Ectodermal cell (in vitro differentiated cells): ENCODE measurements around the gene KIF25.

Source experiments
- H3K27ac ChIP-seq: 2 replicates; pipeline ENCODE4 v1.7.0; 2013; ENCODE audit warnings: mild to moderate bottlenecking, low read depth, low read length; ENCODE audit not compliant: insufficient read depth, poor library complexity, severe bottlenecking
- H3K27me3 ChIP-seq: 2 replicates; pipeline ENCODE4 v1.7.0; 2013; ENCODE audit warnings: mild to moderate bottlenecking, low read length; ENCODE audit not compliant: insufficient read depth, control insufficient read depth, poor library complexity, severe bottlenecking
- H3K36me3 ChIP-seq: one replicate; pipeline ENCODE4 v1.7.0; 2013; ENCODE audit warnings: low read length; ENCODE audit not compliant: control insufficient read depth, insufficient read depth
- H3K4me1 ChIP-seq: one replicate; pipeline ENCODE4 v1.7.0; 2013; ENCODE audit warnings: low read length; ENCODE audit not compliant: control insufficient read depth, insufficient read depth
- H3K4me3 ChIP-seq: 2 replicates; pipeline ENCODE4 v1.7.0; 2013; ENCODE audit warnings: low read depth, low read length, control low read depth; ENCODE audit not compliant: insufficient read depth
- H3K9me3 ChIP-seq: 2 replicates; pipeline ENCODE4 v1.7.0; 2013; ENCODE audit warnings: mild to moderate bottlenecking, low read length, moderate library complexity; ENCODE audit not compliant: control insufficient read depth
- WGBS, 2 experiments: methylation state at CpG; one replicate each; pipeline ENCODE4 v1.1.7; 2013; ENCODE audit warnings: missing lambda C conversion rate in 2 of 2; 5-methylcytosine and 5-hydroxymethylcytosine counted together

Gene KIF25

GRCh38 chr6:168055696-168056489 lies 58.4 kb downstream of the KIF25 start:
- Histone ChIP-seq H3K4me3 (no peak overlapping the region), H3K27ac (no peak overlapping the region), H3K9me3 (no peaks in the 10 kb centered on the region), H3K4me1 (no peaks in the 10 kb centered on the region), H3K27me3 (no peaks in the 10 kb centered on the region), H3K36me3 (no peaks in the 10 kb centered on the region)
- WGBS, 2 experiments: 94 to 95% methylated on average over 22 of the region's 22 CpGs

GRCh38 chr6:168056892-168057527 lies 59.5 kb downstream of the KIF25 start:
- no peaks in the 10 kb centered on the region for H3K4me1 ChIP-seq
- H3K9me3 ChIP-seq: no peaks in the 10 kb centered on the region
- no peaks in the 10 kb centered on the region for H3K27me3 ChIP-seq
- H3K27ac ChIP-seq: no peak overlapping the region
- 91% methylated on average over 24 of the region's 24 CpGs for WGBS, 2 experiments
- no peak overlapping the region for H3K4me3 ChIP-seq
- H3K36me3 ChIP-seq: no peaks in the 10 kb centered on the region

GRCh38 chr6:168057836-168058235 lies 60.4 kb downstream of the KIF25 start:
- Histone ChIP-seq H3K9me3 (no peaks in the 10 kb centered on the region), H3K4me1 (no peaks in the 10 kb centered on the region), H3K36me3 (no peaks in the 10 kb centered on the region), H3K27me3 (no peaks in the 10 kb centered on the region), H3K27ac (no peak overlapping the region), H3K4me3 (no peak overlapping the region)
- WGBS, 2 experiments: 92% methylated on average over 14 of the region's 14 CpGs

GRCh38 chr6:168058691-168059551 lies 61.5 kb downstream of the KIF25 start:
- Histone ChIP-seq H3K27ac (no peak overlapping the region), H3K27me3 (no peaks in the 10 kb centered on the region), H3K36me3 (no peaks in the 10 kb centered on the region), H3K9me3 (no peaks in the 10 kb centered on the region), H3K4me3 (no peak overlapping the region), H3K4me1 (no peaks in the 10 kb centered on the region)
- WGBS, 2 experiments: 87 to 88% methylated on average over 30 of the region's 30 CpGs

GRCh38 chr6:168060521-168060931 lies 63.1 kb downstream of the KIF25 start:
- no peak overlapping the region for H3K27ac ChIP-seq
- H3K27me3 ChIP-seq: no peaks in the 10 kb centered on the region
- no peak overlapping the region for H3K4me3 ChIP-seq
- no peaks in the 10 kb centered on the region for H3K36me3 ChIP-seq
- WGBS, 2 experiments: 76% methylated on average over 12 of the region's 12 CpGs
- no peaks in the 10 kb centered on the region for H3K9me3 ChIP-seq
- H3K4me1 ChIP-seq: no peaks in the 10 kb centered on the region

- WGBS, 2 experiments: 95% methylated on average over 29 of the region's 29 CpGs
- Histone ChIP-seq H3K4me3 (no peak overlapping the region), H3K9me3 (no peaks in the 10 kb centered on the region), H3K36me3 (no peaks in the 10 kb centered on the region), H3K27me3 (no peaks in the 10 kb centered on the region), H3K4me1 (no peaks in the 10 kb centered on the region), H3K27ac (no peak overlapping the region)
These were observed 64.1 kb downstream of the KIF25 start for GRCh38 chr6:168061269-168062210.

GRCh38 chr6:168062346-168063289 lies 65.1 kb downstream of the KIF25 start:
- WGBS, 2 experiments: 91 to 93% methylated on average over 31 of the region's 31 CpGs
- Histone ChIP-seq H3K27me3 (no peaks in the 10 kb centered on the region), H3K9me3 (no peaks in the 10 kb centered on the region), H3K4me3 (no peak overlapping the region), H3K4me1 (no peaks in the 10 kb centered on the region), H3K36me3 (no peaks in the 10 kb centered on the region), H3K27ac (no peak overlapping the region)

- no peaks in the 10 kb centered on the region for H3K36me3 ChIP-seq
- H3K27me3 ChIP-seq: no peaks in the 10 kb centered on the region
- WGBS, 2 experiments: 93 to 95% methylated on average over 13 of the region's 13 CpGs
These were observed 66.0 kb downstream of the KIF25 start for GRCh38 chr6:168063431-168063830.

More at GRCh38 chr6:168063431-168063830, 66.0 kb downstream of the KIF25 start:
- Histone ChIP-seq H3K4me3 (no peak overlapping the region), H3K9me3 (no peaks in the 10 kb centered on the region), H3K4me1 (no peaks in the 10 kb centered on the region), H3K27ac (no peak overlapping the region)
